VCaP (cell line): Measurements from ENCODE around the gene CLCN4.

Source experiments
- H3K27ac ChIP-seq: fragments of 450-650 bp; 2 replicates; pipeline ENCODE4 v1.5.1; 2017
- TF ChIP-seq, protein P1 (sequence below): fragments of 450-650 bp; conservative IDR thresholded peaks from 2 replicates; pipeline ENCODE4 v1.5.1; 2017; ENCODE audit warnings: mild to moderate bottlenecking, moderate library complexity

Gene CLCN4

DNA sequence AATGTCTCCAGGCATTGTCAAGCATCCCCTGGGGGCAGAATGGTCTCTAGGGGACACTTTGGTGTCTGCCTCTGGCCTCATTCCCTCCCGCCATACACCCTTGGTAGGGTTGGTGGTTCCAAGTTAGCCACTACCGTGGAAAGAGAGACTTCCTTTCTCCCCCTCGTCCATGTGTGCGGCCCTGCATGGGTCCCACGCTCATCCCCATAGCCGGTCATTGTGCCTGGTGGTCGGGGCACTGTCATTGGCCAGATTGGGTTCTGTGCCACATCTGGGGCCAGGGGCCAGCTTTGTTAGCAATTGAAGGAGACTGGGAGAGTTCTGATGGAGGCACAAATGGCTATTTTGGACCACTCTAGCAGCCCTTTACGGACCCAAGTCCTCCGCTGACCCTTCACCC lies 17.3 kb downstream of the CLCN4 start:
- H3K27ac ChIP-seq: no peak overlapping the region
- TF ChIP-seq, protein P1, sequence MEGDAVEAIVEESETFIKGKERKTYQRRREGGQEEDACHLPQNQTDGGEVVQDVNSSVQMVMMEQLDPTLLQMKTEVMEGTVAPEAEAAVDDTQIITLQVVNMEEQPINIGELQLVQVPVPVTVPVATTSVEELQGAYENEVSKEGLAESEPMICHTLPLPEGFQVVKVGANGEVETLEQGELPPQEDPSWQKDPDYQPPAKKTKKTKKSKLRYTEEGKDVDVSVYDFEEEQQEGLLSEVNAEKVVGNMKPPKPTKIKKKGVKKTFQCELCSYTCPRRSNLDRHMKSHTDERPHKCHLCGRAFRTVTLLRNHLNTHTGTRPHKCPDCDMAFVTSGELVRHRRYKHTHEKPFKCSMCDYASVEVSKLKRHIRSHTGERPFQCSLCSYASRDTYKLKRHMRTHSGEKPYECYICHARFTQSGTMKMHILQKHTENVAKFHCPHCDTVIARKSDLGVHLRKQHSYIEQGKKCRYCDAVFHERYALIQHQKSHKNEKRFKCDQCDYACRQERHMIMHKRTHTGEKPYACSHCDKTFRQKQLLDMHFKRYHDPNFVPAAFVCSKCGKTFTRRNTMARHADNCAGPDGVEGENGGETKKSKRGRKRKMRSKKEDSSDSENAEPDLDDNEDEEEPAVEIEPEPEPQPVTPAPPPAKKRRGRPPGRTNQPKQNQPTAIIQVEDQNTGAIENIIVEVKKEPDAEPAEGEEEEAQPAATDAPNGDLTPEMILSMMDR: no peak

DNA sequence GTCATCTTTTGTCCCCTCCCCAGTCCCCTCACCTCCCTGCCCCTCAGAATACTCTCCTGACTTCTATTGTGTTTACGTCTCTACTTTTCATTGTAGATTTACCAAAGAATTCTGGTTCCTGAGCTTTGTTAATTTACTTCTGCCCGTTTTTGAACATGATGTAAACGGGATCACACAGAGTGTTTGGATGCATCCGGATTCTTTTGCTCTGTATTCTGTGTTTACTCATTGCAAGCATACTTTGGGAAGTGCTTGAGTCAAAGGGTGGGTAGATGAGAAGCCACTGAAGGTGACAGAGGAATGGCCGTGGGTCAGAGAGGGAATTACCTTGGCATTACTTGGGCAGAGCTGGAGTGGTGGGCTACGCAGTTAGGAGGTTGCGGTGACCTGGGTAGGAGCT lies 18.0 kb downstream of the CLCN4 start:
- TF ChIP-seq, protein P1: no peak
- H3K27ac ChIP-seq: no peak overlapping the region

DNA sequence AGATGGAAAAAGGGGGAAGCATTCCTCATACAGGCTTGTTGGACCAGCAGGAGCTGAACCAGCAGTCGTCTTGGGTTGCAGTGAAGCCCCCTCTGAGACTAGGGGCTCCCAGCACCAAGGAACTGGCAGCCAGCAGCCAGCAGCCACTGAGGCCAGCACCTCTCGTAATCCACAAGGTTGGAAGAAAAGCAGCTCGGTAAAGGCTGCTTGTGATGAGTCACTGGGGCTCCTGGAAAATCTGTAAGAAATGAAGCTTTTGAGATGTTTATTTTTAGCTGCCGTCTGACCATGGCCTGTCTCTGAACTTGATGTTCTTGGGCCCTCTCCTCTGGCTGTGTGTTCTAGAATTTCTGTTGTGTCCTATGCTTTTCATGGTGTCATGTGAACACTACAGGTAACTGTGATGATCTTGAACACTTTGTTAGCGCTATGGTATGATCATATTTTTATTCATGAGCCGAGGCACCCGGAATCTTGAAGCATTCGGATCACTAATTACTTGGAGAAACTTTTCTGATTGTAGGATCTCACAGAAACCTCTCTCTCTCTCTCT lies 18.6 kb downstream of the CLCN4 start:
- TF ChIP-seq, protein P1: no peak
- no peak overlapping the region for H3K27ac ChIP-seq

DNA sequence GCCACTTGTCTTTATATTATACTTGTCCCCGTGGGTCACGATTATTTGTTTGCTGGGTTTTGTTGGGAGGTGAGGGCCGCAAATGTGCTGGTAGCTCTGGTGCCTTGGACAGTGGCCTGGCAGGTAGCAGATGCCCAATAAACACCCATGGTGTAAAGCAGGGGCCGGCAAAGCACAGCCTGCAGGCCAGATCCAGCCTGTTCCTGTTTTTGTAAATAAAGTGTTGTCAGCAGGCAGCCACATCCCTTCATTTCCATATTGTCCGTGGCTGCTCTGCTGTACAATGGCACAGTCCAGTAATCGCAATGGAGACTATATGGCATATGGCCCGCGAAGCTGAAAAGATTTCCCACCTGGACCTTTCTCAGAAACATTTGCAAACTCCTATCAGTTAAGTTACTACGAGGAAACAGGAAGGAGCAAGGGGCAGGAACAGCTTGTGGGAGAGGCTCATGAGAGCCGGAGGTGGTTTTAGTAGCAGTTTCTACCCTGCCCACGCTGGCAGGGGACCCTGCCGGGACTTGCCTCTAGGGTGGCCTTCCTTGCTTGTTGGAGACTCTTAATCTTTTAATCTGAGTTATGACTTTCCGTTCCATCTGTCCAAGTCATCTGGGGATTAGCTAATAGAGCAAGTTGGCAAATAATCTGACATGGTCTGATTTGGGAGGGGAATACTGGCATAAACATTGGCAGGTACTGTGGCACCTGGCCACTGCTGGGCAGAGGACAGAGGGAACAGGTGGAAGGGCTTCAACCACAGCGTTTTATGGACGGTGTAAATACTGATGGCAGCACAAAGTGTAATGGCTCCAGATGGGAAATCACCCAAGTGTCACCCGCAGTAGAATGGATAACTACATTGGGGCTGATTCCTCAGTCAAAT lies 19.6 kb downstream of the CLCN4 start:
- peak overlapping the region; percentile 5; the same call in 1 of the 2 replicates for H3K27ac ChIP-seq
- TF ChIP-seq, protein P1: no peak

DNA sequence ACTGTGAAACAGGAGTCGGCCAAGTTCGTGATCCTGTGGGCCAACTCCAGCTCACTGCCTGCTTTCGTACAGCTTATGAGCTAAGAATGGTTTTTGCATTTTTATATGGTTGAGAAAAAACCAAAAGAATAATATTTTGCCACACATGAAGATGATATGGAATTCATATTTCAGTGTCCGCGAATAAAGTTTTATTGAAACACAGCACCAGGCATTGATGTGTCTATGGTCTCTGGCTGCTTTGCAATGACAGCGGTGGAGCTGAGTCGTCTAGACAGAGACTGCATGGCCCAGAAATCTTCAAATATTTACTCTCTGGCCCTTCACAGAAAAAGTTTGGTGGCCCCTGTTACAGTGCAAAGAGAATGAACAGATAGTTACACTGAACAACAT lies 20.2 kb downstream of the CLCN4 start:
- TF ChIP-seq, protein P1: no peak
- no peak overlapping the region; the same call in 1 of the 2 replicates for H3K27ac ChIP-seq

DNA sequence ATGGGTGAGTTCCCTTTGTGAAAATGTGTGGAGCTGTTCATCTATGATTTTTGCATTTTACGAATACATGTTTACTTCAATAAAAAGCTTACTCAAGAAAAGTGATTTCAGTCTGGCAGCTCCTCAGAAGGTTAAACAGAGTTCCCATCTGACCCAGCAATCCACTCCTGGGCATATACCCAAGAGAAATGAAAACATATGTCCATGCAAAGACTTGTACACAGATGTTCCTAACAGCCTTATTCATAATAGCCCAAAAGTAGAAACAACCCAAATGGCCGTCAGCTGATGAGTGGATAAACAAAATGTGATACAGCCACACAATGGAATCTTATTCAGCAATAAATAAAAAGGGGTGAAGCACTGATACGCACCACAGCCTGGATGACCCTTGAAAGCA lies 20.8 kb downstream of the CLCN4 start:
- TF ChIP-seq, protein P1: no peak
- no peak overlapping the region for H3K27ac ChIP-seq

DNA sequence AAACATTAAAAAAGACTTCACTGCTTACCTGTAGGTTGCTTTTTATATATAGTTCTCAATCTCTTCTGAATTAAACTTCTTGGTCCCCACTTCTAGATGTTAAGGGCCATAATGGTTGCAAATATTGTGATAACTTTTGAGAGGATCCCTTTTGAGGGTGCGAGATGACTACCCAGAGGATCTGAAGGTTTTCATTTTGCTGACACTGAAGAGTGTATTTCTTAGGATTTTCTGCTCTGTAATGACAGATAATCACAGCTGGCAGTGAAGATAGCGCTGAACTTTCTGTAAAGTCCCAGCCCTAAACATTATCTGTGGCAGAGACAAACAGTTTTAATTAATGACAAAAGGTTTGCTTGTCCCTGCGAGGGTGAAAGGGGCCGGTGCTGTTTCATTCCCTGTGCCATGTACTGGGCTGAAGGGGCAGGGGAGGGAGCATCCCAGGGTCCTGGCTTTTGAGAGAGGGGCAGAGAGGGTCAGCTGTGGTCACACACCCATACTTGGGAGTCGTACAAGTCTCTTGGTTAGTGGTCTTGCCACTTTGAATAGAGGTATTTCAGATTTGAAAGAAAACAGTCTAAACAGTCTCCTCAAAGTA lies 22.2 kb downstream of the CLCN4 start:
- TF ChIP-seq, protein P1: no peak
- H3K27ac ChIP-seq: no peak overlapping the region
